NCI-H510A (cell line): ENCODE measurements around the gene ADPRS.

Source experiments
- DNase-seq: peaks from one replicate; lab custom pipeline; 2025; lab: John Stamatoyannopoulos, UW

Gene ADPRS

GRCh38 chr1:36108314-36108713 is 19.6 kb downstream of the ADPRS start:
- no peak for DNase-seq

DNA sequence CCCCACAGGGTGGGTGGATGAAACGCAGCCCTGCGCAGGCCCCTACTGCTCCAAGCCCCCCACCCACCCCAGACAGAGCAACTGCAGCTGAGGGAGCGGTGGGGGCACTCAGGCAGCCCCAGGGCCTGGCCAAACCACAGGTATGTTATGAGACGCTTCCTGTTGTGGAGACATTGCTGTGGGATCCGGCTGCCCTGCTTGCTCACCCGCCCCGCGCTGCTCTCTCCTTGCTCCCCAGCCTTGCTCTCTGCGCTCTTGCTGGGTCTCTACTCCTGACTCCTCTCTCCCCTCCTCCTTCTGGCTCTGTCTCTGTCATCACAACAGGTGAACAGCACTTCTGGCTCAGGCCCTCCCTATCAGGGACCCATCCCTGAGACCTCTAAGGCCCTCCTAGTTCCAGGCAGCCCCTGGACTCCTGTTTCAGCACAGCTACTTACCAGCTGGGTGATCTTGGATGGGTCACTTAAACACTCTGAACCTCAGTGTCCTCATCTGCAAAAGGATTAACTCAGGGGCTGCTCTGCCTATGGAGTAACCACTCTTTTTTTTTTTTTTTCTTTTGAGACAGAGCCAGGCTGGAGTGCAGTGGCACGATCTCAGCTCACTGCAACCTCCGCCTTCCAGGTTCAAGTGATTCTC is 20.5 kb downstream of the ADPRS start:
- no peak for DNase-seq

DNA sequence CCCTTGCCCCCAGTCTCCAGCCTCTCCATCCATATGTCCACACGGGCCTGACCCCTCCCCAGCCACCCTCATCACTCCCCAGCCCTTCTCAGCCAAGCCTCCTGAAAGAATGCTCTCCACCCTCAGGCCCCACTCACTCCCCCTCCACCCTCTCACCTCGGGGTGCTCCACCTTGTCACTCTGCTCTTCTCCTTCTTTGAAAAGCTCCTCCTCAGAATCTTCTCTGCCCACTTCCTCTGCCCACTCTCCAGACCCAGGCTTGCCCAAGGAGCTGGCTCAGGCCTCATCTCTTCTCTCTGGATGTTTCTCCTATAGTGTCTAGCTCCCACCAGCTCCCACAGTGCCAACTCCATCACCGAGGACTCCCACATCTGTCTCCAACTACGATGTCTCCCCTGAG is 22.5 kb downstream of the ADPRS start:
- no peak for DNase-seq

- DNase-seq = no peak
These were observed 24.1 kb downstream of the ADPRS start for GRCh38 chr1:36112823-36113222.

GRCh38 chr1:36114371-36114770 is 25.7 kb downstream of the ADPRS start:
- DNase-seq = no peak

DNA sequence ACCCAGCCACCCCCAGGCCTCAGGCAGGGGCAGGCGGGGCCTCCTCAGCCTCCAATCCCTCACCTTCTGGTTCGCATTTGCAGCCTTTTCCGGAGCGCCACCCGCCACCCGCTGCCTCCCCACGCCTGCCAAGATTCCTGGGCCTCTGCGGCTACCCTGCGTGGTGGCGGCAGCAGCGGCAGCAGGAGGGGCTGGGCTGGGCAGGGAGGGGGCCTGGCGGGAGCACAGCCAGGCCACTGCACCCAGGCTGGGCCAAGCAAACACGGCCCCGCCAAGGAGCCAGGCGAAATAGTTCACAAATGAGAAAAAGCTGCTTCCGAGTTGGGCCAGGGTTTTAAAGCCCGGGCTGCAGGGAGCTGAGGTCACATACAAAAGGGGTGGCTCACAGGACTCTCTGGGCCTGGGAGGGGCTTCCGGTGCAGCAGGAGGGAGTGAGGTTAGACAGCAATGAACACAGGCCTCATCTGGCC is 26.5 kb downstream of the ADPRS start:
- DNase-seq = no peak

GRCh38 chr1:36115931-36116330 is 27.2 kb downstream of the ADPRS start:
- DNase-seq = no peak

- DNase-seq = no peak
These were observed 28.2 kb downstream of the ADPRS start for GRCh38 chr1:36116901-36117300.

- no peak for DNase-seq
These were observed 29.9 kb downstream of the ADPRS start for GRCh38 chr1:36118447-36119204.

DNA sequence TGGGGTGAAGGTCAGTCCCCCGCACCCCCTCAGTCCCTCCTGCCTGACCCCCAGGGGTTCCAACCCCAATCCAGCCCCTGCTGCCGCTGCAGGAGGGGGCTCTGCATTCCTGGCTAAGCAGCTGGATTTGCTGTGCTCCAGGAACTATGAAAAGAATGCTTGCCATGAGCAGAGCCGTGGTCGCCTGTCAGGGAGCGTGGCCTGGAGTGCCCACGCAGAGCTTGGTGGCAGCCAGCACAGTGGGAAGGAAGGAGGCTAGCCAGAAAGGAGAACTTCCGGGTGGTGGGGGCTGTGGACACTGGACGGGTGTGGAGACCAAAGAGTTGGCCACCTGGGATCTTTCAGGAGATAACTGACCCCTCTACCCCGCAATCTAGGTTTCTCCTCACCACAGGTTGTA is 30.8 kb downstream of the ADPRS start:
- no peak for DNase-seq

- no peak for DNase-seq
These were observed 33.7 kb downstream of the ADPRS start for GRCh38 chr1:36122062-36123030.

DNA sequence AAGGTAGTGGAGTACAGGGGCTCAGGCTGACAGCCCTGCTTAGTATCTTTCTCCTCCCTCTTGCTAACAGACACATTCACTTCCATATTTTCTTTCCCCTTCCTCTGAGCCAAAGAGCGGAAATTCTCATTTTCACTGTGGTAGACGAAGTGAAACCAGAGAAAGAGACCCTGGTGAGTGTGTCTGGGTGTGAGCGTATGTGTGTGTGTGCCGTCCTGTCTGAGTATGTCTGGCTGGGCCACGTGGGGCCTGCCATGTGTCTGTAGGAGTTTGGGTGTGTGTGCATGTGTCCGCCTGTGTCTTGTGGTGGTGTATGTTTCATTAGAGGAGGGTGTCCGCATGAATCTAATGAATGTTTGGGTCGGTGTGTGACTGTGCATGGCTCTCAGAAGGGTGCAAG is 34.7 kb downstream of the ADPRS start:
- no peak for DNase-seq

DNA sequence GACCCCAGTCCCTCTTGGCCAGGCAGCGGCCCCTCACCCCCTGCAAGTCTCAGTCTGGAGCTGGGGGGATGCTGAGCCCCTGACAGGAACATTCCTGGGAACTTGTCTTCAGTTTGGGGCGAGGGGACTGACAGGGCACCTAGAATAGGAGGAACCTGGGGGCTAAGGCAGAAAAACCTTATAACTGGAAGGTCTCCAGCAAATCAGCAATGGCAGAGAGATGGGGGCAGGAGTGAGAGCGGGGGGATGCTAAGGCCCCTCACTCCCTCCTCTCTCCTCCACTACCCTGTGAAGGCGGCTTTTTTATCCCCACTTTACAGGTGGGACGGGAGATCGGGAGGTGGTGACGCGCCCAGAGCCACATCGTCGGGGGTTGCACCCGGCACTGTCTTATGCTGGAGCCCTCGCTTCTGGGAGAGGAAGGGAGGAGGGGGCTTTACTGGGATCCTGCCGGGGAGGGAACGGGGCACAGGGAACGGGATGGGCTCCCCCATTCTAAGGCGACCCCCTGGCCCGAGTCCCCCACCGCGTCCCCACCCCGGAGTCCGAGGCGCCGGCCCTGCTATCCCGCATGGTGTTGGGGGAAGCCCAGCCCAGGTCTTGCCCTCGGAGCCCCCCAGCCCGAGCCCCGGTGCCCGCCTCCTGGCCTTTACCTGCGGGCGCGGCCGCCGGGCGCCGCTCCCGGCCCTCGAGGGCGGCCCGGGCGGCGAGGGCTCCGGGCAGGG is 35.9 kb downstream of the ADPRS start:
- DNase-seq = no peak

GRCh38 chr1:36125129-36125991 is 36.7 kb downstream of the ADPRS start, which contains the start of gene COL8A2:
COL8A2 (minus strand) TSS chr1:36125222; CDS start chr1:36100242, 24,980 bp downstream.
- DNase-seq = no peak

DNA sequence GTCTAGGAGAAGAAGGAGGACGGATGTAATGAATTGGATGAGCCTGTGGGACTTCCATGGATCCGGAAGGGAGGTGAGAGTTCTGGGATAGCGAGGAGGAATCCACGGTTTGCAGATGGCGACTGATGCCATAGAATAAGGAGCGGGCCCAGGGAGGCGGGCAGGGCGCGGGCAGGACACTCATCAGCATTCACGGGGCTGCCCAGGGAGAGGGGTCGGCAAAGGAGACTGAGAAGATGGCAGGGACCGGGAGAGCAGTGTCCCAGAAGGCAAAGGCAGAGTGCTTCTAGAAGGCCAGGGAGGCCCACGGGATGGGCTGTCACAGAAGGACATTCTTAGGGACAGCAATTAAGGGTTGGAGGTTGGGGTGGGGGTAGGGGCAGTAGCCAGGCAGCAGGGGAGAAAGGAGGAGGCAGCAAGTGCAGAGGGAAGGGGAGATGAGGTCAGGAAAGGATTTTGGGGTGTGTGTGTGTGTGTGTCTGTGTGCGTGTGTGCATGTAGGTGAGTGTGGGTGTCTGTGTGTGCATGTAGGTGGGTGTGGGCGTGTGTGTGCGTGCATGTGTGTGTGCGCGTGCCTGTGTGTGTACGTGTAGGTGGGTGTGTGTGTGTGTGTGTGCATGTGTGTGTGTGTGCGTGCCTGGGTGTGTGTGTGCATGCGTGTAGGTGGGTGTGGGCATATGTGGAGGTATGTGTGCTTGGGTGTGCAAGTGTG is 37.5 kb downstream of the ADPRS start:
- no peak for DNase-seq

- no peak for DNase-seq
These were observed 38.3 kb downstream of the ADPRS start for GRCh38 chr1:36126797-36127500.

GRCh38 chr1:36128126-36128904 is 39.6 kb downstream of the ADPRS start:
- no peak for DNase-seq

DNA sequence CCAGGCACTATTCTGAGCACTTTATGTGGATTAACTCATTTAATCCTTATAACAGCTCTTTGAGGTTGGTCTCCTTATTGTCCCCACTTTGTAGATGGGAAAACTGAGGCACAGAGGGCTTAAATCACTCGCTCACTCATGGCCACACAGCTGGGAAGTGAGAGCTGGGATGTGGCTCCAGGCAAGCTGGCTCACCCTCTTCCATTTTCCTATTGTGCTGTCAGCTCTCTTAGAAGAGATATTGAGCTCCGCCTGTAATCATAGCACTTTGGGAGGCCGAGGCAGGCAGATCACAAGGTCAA is 40.2 kb downstream of the ADPRS start:
- no peak for DNase-seq

GRCh38 chr1:36132029-36132428 is 43.3 kb downstream of the ADPRS start:
- no peak for DNase-seq
